ENCODE data around the gene GFOD2.

The GFOD2 gene

DNA sequence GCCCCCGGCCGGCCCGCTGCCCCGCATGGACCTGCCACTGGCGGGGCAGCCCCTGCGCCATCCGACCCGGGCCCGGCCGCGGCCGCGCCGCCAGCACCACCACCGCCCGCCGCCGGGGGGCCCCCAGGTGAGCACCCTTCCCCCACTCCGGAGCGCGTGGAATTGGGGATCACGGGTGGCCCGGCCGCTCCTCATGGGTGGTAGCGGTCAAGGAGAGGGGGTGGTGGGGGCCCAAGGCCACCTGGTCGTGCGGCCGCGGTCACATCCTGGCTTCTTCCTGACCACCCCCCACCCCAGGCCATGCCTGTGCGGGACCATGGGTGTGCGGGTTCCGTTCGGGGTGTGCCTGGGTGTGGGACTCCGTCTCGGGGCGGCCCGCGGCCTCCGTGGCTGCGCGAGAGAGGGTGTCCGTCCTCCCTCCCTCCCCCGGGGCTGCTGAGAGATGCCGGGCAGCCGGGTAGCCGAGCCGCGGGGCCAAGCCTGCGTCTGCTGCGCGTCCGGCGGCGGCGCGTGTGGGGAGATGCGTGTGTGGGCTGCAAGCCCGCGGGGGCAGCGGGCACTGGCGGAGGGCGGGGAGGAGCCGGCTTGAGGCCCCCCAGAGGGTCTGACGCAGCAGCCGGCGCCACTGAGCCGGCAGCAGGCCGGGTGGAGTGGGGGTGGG lies 65.9 kb downstream of the GFOD2 start:
- peak overlapping the region; percentile 59 for H3K4me3 ChIP-seq (ENCODE audit: low read depth, low read length)
- ChIA-PET CTCF (interaction anchor here (1.3 kb wide), 1 partner anchor 11 kb away, joined by 3 read pairs; no protein-coding TSS in a partner anchor), POLR2A (no interaction called here)
- DNase-seq (ENCODE audit: low read depth, low spot score) = no peak
- peak; percentile 18 for TF ChIP-seq CTCF (IDR thresholded peaks at IDR 0.05; ENCODE audit: insufficient read depth, low read length, missing control alignments)

GRCh38 chr16:67652578-67653127 lies 66.5 kb downstream of the GFOD2 start:
- no peak for TF ChIP-seq CTCF (IDR thresholded peaks at IDR 0.05; ENCODE audit: insufficient read depth, low read length, missing control alignments)
- POLR2A ChIA-PET = no interaction called here
- DNase-seq (ENCODE audit: low read depth, low spot score) = no peak
- CTCF ChIA-PET = interaction anchor here (0.6 to 2.2 kb wide), 3 partner anchors 10 to 106 kb away, joined by 3 to 7 read pairs (median 3); no protein-coding TSS in a partner anchor
- H3K4me3 ChIP-seq (ENCODE audit: low read depth, low read length) = peak overlapping the region; percentile 59

- DNase-seq (ENCODE audit: low read depth, low spot score) = no peak
- ChIA-PET CTCF (interaction anchor here (0.6 to 2.2 kb wide), 4 partner anchors 9 to 105 kb away, joined by 3 to 7 read pairs (median 4); partner anchors contain the start of gene CTCF), POLR2A (no interaction called here)
- no peak for TF ChIP-seq CTCF (IDR thresholded peaks at IDR 0.05; ENCODE audit: insufficient read depth, low read length, missing control alignments)
- no peak overlapping the region for H3K4me3 ChIP-seq (ENCODE audit: low read depth, low read length)
These were observed 67.3 kb downstream of the GFOD2 start for GRCh38 chr16:67651847-67652246.

DNA sequence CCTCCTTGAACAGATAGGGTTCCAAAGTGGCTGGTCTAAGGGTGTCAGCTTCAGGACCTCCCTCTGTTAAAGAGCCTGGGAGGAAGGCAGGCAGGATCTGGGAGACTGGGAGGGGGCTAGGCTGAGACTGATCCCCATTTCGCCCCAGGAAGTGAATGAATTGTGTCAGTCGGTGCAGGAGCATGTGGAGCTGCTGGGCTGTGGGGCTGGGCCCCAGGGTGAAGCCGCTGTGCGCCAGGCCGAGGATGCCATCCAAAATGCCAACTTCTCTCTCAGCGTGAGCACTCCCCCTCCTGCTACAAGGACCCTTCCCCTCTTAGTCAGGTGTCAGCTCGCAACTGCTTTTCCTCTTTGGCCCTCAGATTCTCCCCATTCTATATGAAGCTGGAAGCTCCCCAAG lies 68.1 kb downstream of the GFOD2 start:
- no peak for TF ChIP-seq CTCF (IDR thresholded peaks at IDR 0.05; ENCODE audit: insufficient read depth, low read length, missing control alignments)
- CTCF ChIA-PET = interaction anchor here (1.2 to 12.1 kb wide), 4 partner anchors 12 to 137 kb away, joined by 4 to 148 read pairs (median 6); partner anchors contain the start of gene CTCF
- POLR2A ChIA-PET = no interaction called here
- H3K4me3 ChIP-seq (ENCODE audit: low read depth, low read length) = no peak overlapping the region
- DNase-seq (ENCODE audit: low read depth, low spot score) = no peak

DNA sequence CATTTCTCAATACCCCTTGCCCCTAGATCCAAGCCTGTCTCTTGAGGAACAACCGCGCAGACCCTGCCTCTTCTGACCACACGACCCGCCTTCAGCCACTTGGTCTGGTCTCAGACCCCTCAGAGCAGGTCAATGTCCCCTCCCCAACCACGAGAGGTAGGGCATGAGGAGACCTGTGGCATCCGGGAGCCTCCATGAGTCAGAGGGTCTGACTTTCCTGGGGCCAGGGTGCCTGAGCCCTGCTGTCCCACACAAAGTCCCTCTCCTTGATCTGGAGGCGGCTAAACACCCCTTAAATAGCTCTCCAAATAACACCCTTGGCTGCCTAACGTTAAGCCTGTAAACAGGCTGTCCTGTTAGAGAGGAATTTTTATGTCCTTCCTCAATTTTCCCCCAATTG lies 69.1 kb downstream of the GFOD2 start:
- DNase-seq (ENCODE audit: low read depth, low spot score) = no peak
- CTCF ChIA-PET = interaction anchor here (0.8 to 12.1 kb wide), 5 partner anchors 8 to 136 kb away, joined by 3 to 148 read pairs (median 3); partner anchors contain the start of gene ACD
- H3K4me3 ChIP-seq (ENCODE audit: low read depth, low read length) = no peak overlapping the region
- POLR2A ChIA-PET = interaction anchor here (1.0 kb wide), 1 partner anchor 120 kb away, joined by 3 read pairs; no protein-coding TSS in a partner anchor
- no peak for TF ChIP-seq CTCF (IDR thresholded peaks at IDR 0.05; ENCODE audit: insufficient read depth, low read length, missing control alignments)

GRCh38 chr16:67649494-67649931 lies 69.6 kb downstream of the GFOD2 start:
- no peak overlapping the region for H3K4me3 ChIP-seq (ENCODE audit: low read depth, low read length)
- POLR2A ChIA-PET = interaction anchor here (0.9 to 1.0 kb wide), 2 partner anchors 10 to 119 kb away, joined by 3 read pairs; partner anchors contain the start of gene ACD
- CTCF ChIA-PET = interaction anchor here (1.2 to 12.1 kb wide), 5 partner anchors 9 to 129 kb away, joined by 3 to 174 read pairs (median 6); partner anchors contain the start of gene ACD
- no peak for DNase-seq (ENCODE audit: low read depth, low spot score)
- TF ChIP-seq CTCF (IDR thresholded peaks at IDR 0.05; ENCODE audit: insufficient read depth, low read length, missing control alignments) = no peak
